G401.6 (cell line): ENCODE measurements around the gene LRP2.

Experiments used
- FAIRE-seq: peaks from 2 replicates; lab custom pipeline; 2012; peaks lifted over from hg19 to GRCh38; lab: Jason Lieb, UNC

LRP2 gene

GRCh38 chr2:169090133-169090820 is 272.1 kb downstream of the LRP2 start:
- FAIRE-seq = no peak

GRCh38 chr2:169089182-169089581 is 273.2 kb downstream of the LRP2 start:
- FAIRE-seq = no peak

GRCh38 chr2:169087757-169088379 is 274.5 kb downstream of the LRP2 start:
- FAIRE-seq = no peak

GRCh38 chr2:169086893-169087467 is 275.4 kb downstream of the LRP2 start:
- no peak for FAIRE-seq

GRCh38 chr2:169082995-169083394 is 279.3 kb downstream of the LRP2 start:
- no peak for FAIRE-seq

- no peak for FAIRE-seq
These were observed 280.8 kb downstream of the LRP2 start for GRCh38 chr2:169081551-169081950.

GRCh38 chr2:169080250-169081069 is 281.9 kb downstream of the LRP2 start:
- FAIRE-seq = no peak

- FAIRE-seq = no peak
These were observed 284.6 kb downstream of the LRP2 start for GRCh38 chr2:169077674-169078240.
